Brain microvascular endothelial cell (primary cell): Measurements from ENCODE around the gene NEIL1.

Experiments
- DNase-seq: peaks from one replicate; pipeline ENCODE4 v3.0.0-alpha.2; 2020
- H3K27ac ChIP-seq: fragments of 250-450 bp; sonication (Bioruptor Pico); 2 replicates; pipeline ENCODE4 v1.5.1; 2020; ENCODE audit warnings: mild to moderate bottlenecking, moderate library complexity
- H3K27me3 ChIP-seq: fragments of 250-450 bp; sonication (Bioruptor Pico); replicated peaks from 2 replicates; pipeline ENCODE4 v1.5.1; 2020; ENCODE audit warnings: mild to moderate bottlenecking
- H3K36me3 ChIP-seq: fragments of 250-450 bp; sonication (Bioruptor Pico); replicated peaks from 2 replicates; pipeline ENCODE4 v1.5.1; 2020; ENCODE audit warnings: mild to moderate bottlenecking
- H3K4me3 ChIP-seq: 2 replicates; pipeline ENCODE4 v1.5.1; 2011; ENCODE audit warnings: low read depth, mild to moderate bottlenecking, control low read depth, low read length, moderate library complexity
- in situ Hi-C: cut with HindIII; loops from 2 replicates; pipeline ENCODE4 v1.10.0; 2017; ENCODE audit warnings: low sequenced_read_pairs, low pct_ligation_motif_present
- TF ChIP-seq, protein P1 (sequence below): IDR thresholded peaks from 2 replicates; pipeline ENCODE4 v1.5.1; 2011; ENCODE audit warnings: low read depth, mild to moderate bottlenecking, moderate library complexity, low read length, control low read depth, inconsistent platforms; ENCODE audit errors: missing control alignments

NEIL1 gene

DNA sequence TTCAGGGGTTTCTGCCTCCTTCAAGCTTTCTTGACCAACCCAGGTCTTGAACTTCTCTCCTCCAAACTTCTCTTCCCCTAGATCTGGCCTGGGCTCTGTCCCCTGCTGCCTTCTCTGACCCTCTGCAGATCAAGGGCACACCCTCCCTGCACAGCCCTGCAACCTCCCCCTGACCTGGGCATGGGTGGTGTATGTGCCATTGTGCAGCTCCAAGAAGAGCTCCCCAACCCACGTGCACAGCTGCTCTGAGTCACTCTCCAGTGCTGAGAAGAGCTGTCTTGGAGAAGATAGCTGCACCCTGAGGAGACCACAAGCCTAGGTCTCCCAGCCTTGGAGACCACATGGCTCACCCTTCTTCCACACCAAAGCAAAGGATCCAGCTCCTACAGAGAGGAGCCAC, 13.6 kb downstream of the NEIL1 start:
- no peaks in the 10 kb centered on the region for H3K27me3 ChIP-seq
- no peak for DNase-seq
- in situ Hi-C loops = no loop called here
- H3K4me3 ChIP-seq = no peak overlapping the region
- H3K36me3 ChIP-seq = peaks cover 49% of the 10 kb centered on the region
- H3K27ac ChIP-seq = no peak overlapping the region
- TF ChIP-seq, protein P1, sequence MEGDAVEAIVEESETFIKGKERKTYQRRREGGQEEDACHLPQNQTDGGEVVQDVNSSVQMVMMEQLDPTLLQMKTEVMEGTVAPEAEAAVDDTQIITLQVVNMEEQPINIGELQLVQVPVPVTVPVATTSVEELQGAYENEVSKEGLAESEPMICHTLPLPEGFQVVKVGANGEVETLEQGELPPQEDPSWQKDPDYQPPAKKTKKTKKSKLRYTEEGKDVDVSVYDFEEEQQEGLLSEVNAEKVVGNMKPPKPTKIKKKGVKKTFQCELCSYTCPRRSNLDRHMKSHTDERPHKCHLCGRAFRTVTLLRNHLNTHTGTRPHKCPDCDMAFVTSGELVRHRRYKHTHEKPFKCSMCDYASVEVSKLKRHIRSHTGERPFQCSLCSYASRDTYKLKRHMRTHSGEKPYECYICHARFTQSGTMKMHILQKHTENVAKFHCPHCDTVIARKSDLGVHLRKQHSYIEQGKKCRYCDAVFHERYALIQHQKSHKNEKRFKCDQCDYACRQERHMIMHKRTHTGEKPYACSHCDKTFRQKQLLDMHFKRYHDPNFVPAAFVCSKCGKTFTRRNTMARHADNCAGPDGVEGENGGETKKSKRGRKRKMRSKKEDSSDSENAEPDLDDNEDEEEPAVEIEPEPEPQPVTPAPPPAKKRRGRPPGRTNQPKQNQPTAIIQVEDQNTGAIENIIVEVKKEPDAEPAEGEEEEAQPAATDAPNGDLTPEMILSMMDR = no peak

GRCh38 chr15:75360856-75361255, 14.0 kb downstream of the NEIL1 start:
- H3K27ac ChIP-seq = no peak overlapping the region
- in situ Hi-C loops = no loop called here
- H3K27me3 ChIP-seq = no peaks in the 10 kb centered on the region
- H3K4me3 ChIP-seq = no peak overlapping the region
- H3K36me3 ChIP-seq = peaks cover 47% of the 10 kb centered on the region
- TF ChIP-seq, protein P1 = no peak
- no peak for DNase-seq

DNA sequence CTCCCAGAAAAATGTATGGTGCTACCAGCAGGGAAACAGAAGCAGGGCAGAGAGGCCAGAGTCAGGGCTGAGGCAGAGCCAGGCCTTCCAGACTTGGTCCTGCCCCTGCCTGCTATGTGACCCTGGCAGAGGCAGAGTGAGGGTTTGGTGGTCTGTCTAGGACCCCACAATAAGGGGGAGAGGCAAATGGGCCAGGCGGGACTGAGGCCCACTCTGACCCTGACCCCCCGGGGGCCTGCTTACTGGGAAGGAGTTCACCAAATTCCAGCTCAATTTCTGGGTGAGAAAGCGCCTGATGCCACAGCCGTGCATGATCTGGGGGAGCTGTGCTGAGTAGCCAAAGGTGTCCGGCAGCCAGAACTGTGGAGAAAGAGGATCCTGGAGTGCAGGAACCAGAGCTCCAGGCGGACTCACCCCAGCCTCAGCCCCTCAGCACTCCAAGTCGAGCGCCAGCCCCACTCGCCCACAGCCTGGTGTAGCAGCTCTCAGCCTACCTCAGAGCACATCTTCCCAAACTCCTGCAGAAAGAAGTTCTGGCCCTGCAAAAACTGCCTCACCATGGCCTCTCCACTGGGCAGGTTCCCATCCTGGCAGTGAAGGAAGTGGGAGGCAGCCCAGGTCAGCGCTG, 14.6 kb downstream of the NEIL1 start:
- in situ Hi-C loops = no loop called here
- Histone ChIP-seq H3K4me3 (no peak overlapping the region), H3K27me3 (no peaks in the 10 kb centered on the region), H3K27ac (no peak overlapping the region), H3K36me3 (peaks cover 48% of the 10 kb centered on the region)
- TF ChIP-seq, protein P1 = no peak
- DNase-seq = no peak

DNA sequence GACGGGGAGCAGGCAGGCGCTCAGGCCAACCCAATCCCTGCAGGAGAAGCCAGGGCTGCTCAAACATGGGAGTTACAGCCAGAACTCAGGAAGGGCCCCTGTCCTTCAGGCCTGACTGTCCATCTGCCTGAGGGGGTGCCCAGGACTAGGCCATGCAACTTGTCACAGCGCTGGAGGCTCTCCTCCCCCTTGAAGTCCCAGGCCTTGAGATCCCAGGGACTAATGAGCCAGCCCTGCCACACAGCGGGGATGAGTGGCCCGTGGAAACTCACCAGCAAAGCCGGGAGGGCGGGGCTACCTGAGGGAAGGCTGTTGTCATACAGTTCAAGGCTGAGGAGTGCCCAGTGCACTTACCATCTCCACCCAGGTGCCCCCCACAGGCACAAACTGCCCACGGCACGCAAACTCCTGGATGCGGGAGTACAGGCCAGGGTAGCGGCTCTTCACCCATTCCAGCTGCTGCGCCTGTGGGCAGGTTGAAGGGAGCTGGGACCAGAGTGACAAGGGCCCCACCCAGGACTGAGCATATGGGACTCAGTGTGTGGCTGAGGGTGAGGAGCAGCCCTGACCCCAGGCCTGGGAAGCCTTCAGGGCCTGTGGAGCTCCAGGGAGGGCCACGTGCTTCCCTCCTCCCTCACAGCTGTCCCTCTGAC, 15.3 kb downstream of the NEIL1 start:
- no peak for DNase-seq
- Histone ChIP-seq H3K27me3 (no peaks in the 10 kb centered on the region), H3K4me3 (no peak overlapping the region), H3K27ac (no peak overlapping the region), H3K36me3 (peaks cover 44% of the 10 kb centered on the region)
- in situ Hi-C loops = no loop called here
- TF ChIP-seq, protein P1 = no peak

GRCh38 chr15:75362642-75363249, 15.9 kb downstream of the NEIL1 start:
- peaks cover 42% of the 10 kb centered on the region for H3K36me3 ChIP-seq

More at GRCh38 chr15:75362642-75363249, 15.9 kb downstream of the NEIL1 start:
- in situ Hi-C loops = no loop called here
- Histone ChIP-seq H3K27me3 (no peaks in the 10 kb centered on the region), H3K4me3 (no peak overlapping the region), H3K27ac (no peak overlapping the region)
- TF ChIP-seq, protein P1 = no peak
- no peak for DNase-seq
